Left renal cortex interstitium (tissue), 4 donors: Measurements from ENCODE around the gene OTOG. TPM values are rescaled to one million over a fixed set of nuclear protein-coding genes. Genes with fewer than 3 reads are reported as not detected.

Experiments
- DNase-seq, 4 donors: peaks; one replicate each; pipeline ENCODE4 v3.0.0-alpha.2; 2013; ENCODE audit warnings: low read depth in 4 of 4, low spot score in 2 of 4, missing footprints in 1 of 4
- polyA plus RNA-seq, 4 donors: library from polyadenylated mRNA; unstranded; fragments of 120-200 nt; gene quantifications; one replicate each; pipeline ENCODE4 v1.2.1, GENCODE V29; 2013; ENCODE audit not compliant: insufficient read length in 4 of 4

The OTOG gene
- polyA plus RNA-seq, 4 donors, result 0.11 to 0.90 (median 0.24) TPM

GRCh38 chr11:17600316-17601255 lies 53.5 kb downstream of the OTOG start:
- peak in 3 of 4 donors; percentile 4 to 11 (median 7) for DNase-seq

GRCh38 chr11:17601256-17601671 lies 54.2 kb downstream of the OTOG start:
- peak; percentile 3 to 17 (median 4) for DNase-seq

- no peak for DNase-seq
Measured at GRCh38 chr11:17601676-17602075, 54.6 kb downstream of the OTOG start.

- DNase-seq, result no peak
Measured at GRCh38 chr11:17602105-17603001, 55.3 kb downstream of the OTOG start.

- DNase-seq, result no peak
Measured at GRCh38 chr11:17603056-17603825, 56.2 kb downstream of the OTOG start.

GRCh38 chr11:17604201-17604914 lies 57.3 kb downstream of the OTOG start:
- DNase-seq, result no peak

- DNase-seq, result no peak
Measured at GRCh38 chr11:17604915-17605233, 57.8 kb downstream of the OTOG start.

GRCh38 chr11:17605651-17606122 lies 58.6 kb downstream of the OTOG start:
- no peak for DNase-seq

GRCh38 chr11:17606233-17607082 lies 59.4 kb downstream of the OTOG start:
- no peak for DNase-seq

GRCh38 chr11:17607083-17607429 lies 60.0 kb downstream of the OTOG start:
- DNase-seq, result no peak

GRCh38 chr11:17607591-17608570 lies 60.8 kb downstream of the OTOG start:
- no peak for DNase-seq

GRCh38 chr11:17608821-17609220 lies 61.8 kb downstream of the OTOG start:
- no peak for DNase-seq

GRCh38 chr11:17609291-17610084 lies 62.4 kb downstream of the OTOG start:
- no peak for DNase-seq

GRCh38 chr11:17610085-17610894 lies 63.2 kb downstream of the OTOG start:
- DNase-seq, result no peak

GRCh38 chr11:17611049-17611448 lies 64.0 kb downstream of the OTOG start:
- no peak for DNase-seq

GRCh38 chr11:17611503-17612220 lies 64.6 kb downstream of the OTOG start:
- DNase-seq, result no peak
